Naive thymus-derived CD4-positive, alpha-beta T cell (primary cell): ENCODE measurements around the gene CACNA2D4. TPM values are rescaled to one million over a fixed set of nuclear protein-coding genes. Genes with fewer than 3 reads are reported as not detected.

Experiments
- ATAC-seq: fragments of 150-1000 bp; cut with Tn5 transposase; 2 replicates; pipeline ENCODE4 v1.10.0; 2021; ENCODE audit warnings: mild to moderate bottlenecking, moderate library complexity
- CTCF ChIA-PET: fragments of 350-600 bp; sonication (Branson Sonifier 250); formaldehyde crosslinking; loops from one replicate; lab custom pipeline; 2021; ENCODE audit warnings: antibody characterized with exemption; lab: Charles Lee
- POLR2A ChIA-PET: fragments of 350-600 bp; sonication (Branson Sonifier 250); formaldehyde crosslinking; loops from one replicate; lab custom pipeline; 2021; ENCODE audit warnings: antibody characterized with exemption, inconsistent platforms; lab: Charles Lee
- DNase-seq, 9 donors: peaks; one replicate each; pipeline versions ENCODE4 v3.0.0 to v3.0.0-alpha.2; 2020 to 2022; ENCODE audit warnings: mixed read lengths in 1 of 9
- H3K27ac ChIP-seq: one replicate; pipeline ENCODE4 v1.7.0; 2013; ENCODE audit warnings: mild to moderate bottlenecking, low read depth, low read length, moderate library complexity
- H3K27me3 ChIP-seq, 2 donors: one replicate each; pipeline ENCODE4 v1.7.0; 2013; ENCODE audit warnings: low read length in 2 of 2, mild to moderate bottlenecking in 2 of 2, moderate library complexity in 2 of 2; ENCODE audit not compliant: control insufficient read depth in 2 of 2, insufficient read depth in 2 of 2
- H3K36me3 ChIP-seq, 3 experiments: 1 replicate in 2 of 3; 2 replicates in 1 of 3; pipeline ENCODE4 v1.7.0; 2013; ENCODE audit warnings: low read length in 3 of 3, mild to moderate bottlenecking in 3 of 3, moderate library complexity in 1 of 3; ENCODE audit not compliant: insufficient read depth in 3 of 3, control insufficient read depth in 2 of 3
- H3K4me1 ChIP-seq, 2 donors: one replicate each; pipeline ENCODE4 v1.7.0; 2013; ENCODE audit warnings: low read length in 2 of 2, mild to moderate bottlenecking in 2 of 2, moderate library complexity in 1 of 2; ENCODE audit not compliant: control insufficient read depth in 2 of 2, insufficient read depth in 2 of 2
- H3K4me3 ChIP-seq: 2 replicates; pipeline ENCODE4 v1.7.0; 2013; ENCODE audit warnings: mild to moderate bottlenecking, low read length
- H3K9me3 ChIP-seq, 3 experiments: 1 replicate in 2 of 3; 2 replicates in 1 of 3; pipeline ENCODE4 v1.7.0; 2013; ENCODE audit warnings: low read length in 3 of 3; ENCODE audit not compliant: control insufficient read depth in 2 of 3
- H3K27ac Mint-ChIP-seq, 9 donors: one replicate each; pipeline ENCODE4 v1.8.0; 2020 to 2022; ENCODE audit warnings: mixed read lengths in 9 of 9, mild to moderate bottlenecking in 8 of 9, moderate library complexity in 5 of 9, inconsistent platforms in 2 of 9
- H3K27me3 Mint-ChIP-seq, 5 donors: one replicate each; pipeline ENCODE4 v1.8.0; 2021 to 2022; ENCODE audit warnings: mixed read lengths in 5 of 5, mild to moderate bottlenecking in 1 of 5
- H3K36me3 Mint-ChIP-seq, 5 donors: one replicate each; pipeline ENCODE4 v1.8.0; 2020 to 2022; ENCODE audit warnings: mixed read lengths in 5 of 5, mild to moderate bottlenecking in 3 of 5, inconsistent platforms in 1 of 5
- H3K4me1 Mint-ChIP-seq, 7 donors: one replicate each; pipeline ENCODE4 v1.8.0; 2020 to 2022; ENCODE audit warnings: mixed read lengths in 7 of 7, mild to moderate bottlenecking in 3 of 7, inconsistent platforms in 1 of 7
- H3K4me3 Mint-ChIP-seq, 10 donors: one replicate each; pipeline ENCODE4 v1.8.0; 2020 to 2022; ENCODE audit warnings: mild to moderate bottlenecking in 10 of 10, mixed read lengths in 10 of 10, moderate library complexity in 6 of 10, inconsistent platforms in 2 of 10
- H3K9me3 Mint-ChIP-seq, 11 donors: one replicate each; pipeline ENCODE4 v1.8.0; 2020 to 2022; ENCODE audit warnings: mixed read lengths in 11 of 11, mild to moderate bottlenecking in 4 of 11, inconsistent platforms in 1 of 11, moderate library complexity in 1 of 11
- intact Hi-C, 2 donors: fragments of 100-400 bp; cut with micrococcal nuclease; formaldehyde crosslinking; loops; one replicate each; pipeline ENCODE4 v1.15.1; 2023
- polyA plus RNA-seq, 2 donors: library from polyadenylated mRNA; unstranded; fragments of 300-500 nt; fragmentation: Illumina TruSeq; gene quantifications; one replicate each; pipeline ENCODE4 v1.2.3, GENCODE V29; 2021
- total RNA-seq, 6 experiments: library from RNA in 5 of 6; stranded (reverse) in 5 of 6; gene quantifications; 1 replicate in 5 of 6; 2 replicates in 1 of 6; pipeline ENCODE4 v1.2.3 and lab custom pipeline; 2021 to 2026

Gene CACNA2D4
- total and polyA plus RNA-seq, 7 experiments from 2014 or later = 4.9 to 23.4 (median 9.5) TPM

DNA sequence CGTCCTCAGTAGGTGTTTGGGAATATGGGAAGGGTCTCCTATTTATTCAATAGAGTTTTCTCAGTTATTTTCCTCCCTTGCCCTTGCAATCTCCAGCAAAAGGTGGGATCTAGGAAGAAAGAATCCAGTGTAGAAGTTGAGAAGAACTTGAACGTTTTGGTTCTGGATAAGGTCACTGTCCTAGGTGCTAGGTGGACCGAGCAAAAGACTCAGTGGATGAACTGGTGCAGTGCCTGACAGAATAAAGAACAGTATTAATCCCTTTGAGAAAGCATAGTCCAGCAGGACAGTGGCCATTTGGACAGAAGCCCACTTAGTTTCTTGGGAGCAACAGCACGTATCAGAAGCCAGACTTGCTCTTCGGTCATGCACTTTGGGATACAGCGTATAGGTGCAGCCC is 130.7 kb downstream of the CACNA2D4 start:
- ATAC-seq = no peak
- CTCF ChIA-PET = interaction anchor here (1.0 to 7.5 kb wide), 3 partner anchors 136 to 152 kb away, joined by 3 to 278 read pairs (median 5); no protein-coding TSS in a partner anchor

DNA sequence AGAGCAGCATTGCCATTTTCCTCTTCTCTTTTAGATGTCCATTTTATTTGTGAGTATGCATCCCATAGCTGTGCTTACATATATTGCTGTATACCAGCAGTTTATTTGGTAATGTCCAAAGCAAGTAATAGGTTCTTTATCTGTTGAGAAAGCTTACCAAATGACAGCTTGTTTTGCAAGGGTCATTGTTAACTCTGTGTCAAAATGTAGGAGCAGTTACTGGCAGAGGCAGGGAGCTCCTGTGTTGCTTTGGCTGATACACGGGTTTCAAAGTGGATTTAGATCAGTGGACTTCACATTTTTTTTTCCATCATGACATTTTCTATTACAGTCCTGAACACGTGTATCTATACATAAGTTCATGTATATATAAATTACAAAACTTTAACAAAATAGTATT is 136.2 kb downstream of the CACNA2D4 start:
- H3K27me3 ChIP-seq = no peaks in the 10 kb centered on the region
- ChIA-PET CTCF (interaction anchor here (1.3 kb wide), 1 partner anchor 129 kb away, joined by 9 read pairs; no protein-coding TSS in a partner anchor), POLR2A (interaction anchor here (0.5 kb wide), 1 partner anchor 180 kb away, joined by 5 read pairs; no protein-coding TSS in a partner anchor)
- peaks cover 0 to 56% (median 4%) of the 10 kb centered on the region in 3 experiments for H3K36me3 ChIP-seq
- H3K4me1 ChIP-seq = no peaks in the 10 kb centered on the region
- Mint-ChIP-seq H3K4me3 (no peak overlapping the region), H3K9me3 (no peaks in the 10 kb centered on the region), H3K36me3 (peaks cover 5 to 40% (median 10%) of the 10 kb centered on the region in 5 donors), H3K4me1 (peaks cover 0 to 5% (median 0%) of the 10 kb centered on the region in 7 donors), H3K27me3 (no peaks in the 10 kb centered on the region), H3K27ac (peak overlapping the region in 2 of 9 donors; percentile 5 to 23)
- no peak overlapping the region for H3K4me3 ChIP-seq
- intact Hi-C loops = no loop called here
- no peak for DNase-seq
- no peak overlapping the region for H3K27ac ChIP-seq
- no peak for ATAC-seq
- H3K9me3 ChIP-seq = no peaks in the 10 kb centered on the region

More for the DNA sequence above, 130.7 kb downstream of the CACNA2D4 start:
- Histone ChIP-seq H3K9me3 (no peaks in the 10 kb centered on the region), H3K27ac (no peak overlapping the region), H3K27me3 (no peaks in the 10 kb centered on the region), H3K4me3 (no peak overlapping the region), H3K4me1 (peaks cover 6 to 9% of the 10 kb centered on the region in 2 donors), H3K36me3 (peaks cover 0 to 34% (median 4%) of the 10 kb centered on the region in 3 experiments)
- no peaks in the 10 kb centered on the region for H3K27me3 Mint-ChIP-seq
- no peak overlapping the region for H3K4me3 Mint-ChIP-seq
- POLR2A ChIA-PET = no interaction called here
- H3K36me3 Mint-ChIP-seq = peaks cover 0 to 21% (median 5%) of the 10 kb centered on the region in 5 donors
- intact Hi-C loops = no loop called here
- H3K9me3 Mint-ChIP-seq = no peaks in the 10 kb centered on the region
- peaks cover 12 to 23% (median 19%) of the 10 kb centered on the region in 7 donors for H3K4me1 Mint-ChIP-seq
- peak overlapping the region in 2 of 9 donors; percentile 17 to 38 for H3K27ac Mint-ChIP-seq
- DNase-seq = no peak

DNA sequence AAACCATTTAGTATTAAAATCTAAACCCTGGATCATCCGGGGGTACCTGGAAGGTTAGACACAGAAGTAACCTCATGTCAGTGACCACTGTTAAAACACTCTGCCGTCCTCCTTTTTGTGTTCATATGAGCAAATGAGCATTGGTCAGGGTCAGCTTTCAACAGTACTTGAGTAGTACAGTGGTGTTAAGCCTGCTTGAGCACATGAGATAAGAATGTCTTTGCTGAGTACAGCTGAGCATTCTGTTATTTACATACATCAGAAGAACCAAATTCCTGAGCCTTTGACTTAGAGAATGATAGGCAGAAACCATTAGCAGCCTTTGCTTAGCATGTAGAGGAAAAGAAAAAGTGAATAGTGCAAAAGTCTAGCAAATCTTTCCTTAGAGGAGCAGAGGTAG is 136.7 kb downstream of the CACNA2D4 start:
- Histone ChIP-seq H3K36me3 (peaks cover 0 to 52% (median 4%) of the 10 kb centered on the region in 3 experiments), H3K27me3 (no peaks in the 10 kb centered on the region), H3K27ac (no peak overlapping the region), H3K4me1 (no peaks in the 10 kb centered on the region), H3K4me3 (no peak overlapping the region), H3K9me3 (no peaks in the 10 kb centered on the region)
- Mint-ChIP-seq H3K27ac (peak overlapping the region in 2 of 9 donors; percentile 5 to 23), H3K36me3 (peaks cover 5 to 40% (median 10%) of the 10 kb centered on the region in 5 donors), H3K9me3 (no peaks in the 10 kb centered on the region), H3K27me3 (no peaks in the 10 kb centered on the region), H3K4me3 (no peak overlapping the region), H3K4me1 (peaks cover 0 to 5% (median 0%) of the 10 kb centered on the region in 7 donors)
- CTCF ChIA-PET = interaction anchor here (1.3 kb wide), 1 partner anchor 129 kb away, joined by 9 read pairs; no protein-coding TSS in a partner anchor
- intact Hi-C loops = no loop called here
- POLR2A ChIA-PET = no interaction called here
- DNase-seq (no peak), ATAC-seq (no peak)

DNA sequence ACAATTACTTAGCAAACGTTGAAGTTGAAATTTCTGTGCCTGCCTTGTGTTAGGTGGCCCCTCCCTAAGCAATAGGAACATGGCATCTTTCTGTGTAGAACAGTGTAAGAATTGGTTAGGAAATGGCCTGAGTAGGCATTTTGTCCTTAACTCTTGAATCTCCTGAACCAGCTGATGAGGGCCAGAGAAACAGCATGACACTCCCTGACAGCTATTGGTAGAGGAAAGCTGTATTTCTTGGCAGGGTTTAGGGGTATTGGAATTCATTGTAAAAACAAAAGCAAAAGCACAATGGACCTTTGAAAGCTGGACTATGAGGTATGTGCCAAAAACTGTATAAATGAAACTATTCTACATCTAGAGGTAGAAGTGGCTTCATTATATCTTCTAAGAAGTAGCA is 138.7 kb downstream of the CACNA2D4 start:
- ChIA-PET CTCF (interaction anchor here (0.7 kb wide), 1 partner anchor 123 kb away, joined by 3 read pairs; no protein-coding TSS in a partner anchor), POLR2A (no interaction called here)
- Mint-ChIP-seq H3K4me3 (no peak overlapping the region), H3K27me3 (no peaks in the 10 kb centered on the region), H3K9me3 (no peaks in the 10 kb centered on the region), H3K4me1 (peaks cover 2 to 11% (median 9%) of the 10 kb centered on the region in 7 donors), H3K36me3 (peaks cover 4 to 39% (median 8%) of the 10 kb centered on the region in 5 donors), H3K27ac (no peak overlapping the region)
- no peak overlapping the region for H3K27ac ChIP-seq
- H3K4me1 ChIP-seq = no peaks in the 10 kb centered on the region
- no peak for DNase-seq
- no peaks in the 10 kb centered on the region for H3K9me3 ChIP-seq
- H3K27me3 ChIP-seq = no peaks in the 10 kb centered on the region
- no peak for ATAC-seq
- H3K36me3 ChIP-seq = peaks cover 0 to 38% (median 4%) of the 10 kb centered on the region in 3 experiments
- intact Hi-C loops = loop anchor here in 1 of 2 donors (5.0 kb wide), 1 partner anchor 77 kb away; no protein-coding TSS in a partner anchor
- no peak overlapping the region for H3K4me3 ChIP-seq

DNA sequence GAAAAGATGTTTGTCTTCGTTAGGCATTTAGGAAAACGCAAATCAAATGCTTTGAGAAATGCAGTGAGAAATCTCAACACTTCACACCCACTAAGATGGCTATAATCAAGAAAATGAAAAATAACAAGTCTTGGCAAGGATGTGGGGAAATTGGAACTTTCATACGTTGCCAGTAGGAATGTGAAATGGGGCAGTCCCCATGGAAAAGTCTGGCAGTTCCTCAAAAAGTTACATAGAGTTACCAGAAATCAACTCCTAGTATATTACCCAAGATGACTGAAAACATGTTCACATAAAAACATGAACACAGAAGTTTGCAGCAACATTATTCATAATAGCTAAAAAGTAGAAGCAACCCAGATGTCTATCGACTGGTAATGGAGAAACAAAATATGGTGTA is 139.5 kb downstream of the CACNA2D4 start:
- H3K36me3 ChIP-seq = peaks cover 0 to 39% (median 4%) of the 10 kb centered on the region in 3 experiments
- no peaks in the 10 kb centered on the region for H3K9me3 Mint-ChIP-seq
- no peaks in the 10 kb centered on the region for H3K9me3 ChIP-seq
- intact Hi-C loops = loop anchor here in 1 of 2 donors (5.0 kb wide), 1 partner anchor 77 kb away; no protein-coding TSS in a partner anchor
- H3K4me1 ChIP-seq = no peaks in the 10 kb centered on the region
- H3K4me1 Mint-ChIP-seq = peaks cover 2 to 15% (median 12%) of the 10 kb centered on the region in 7 donors
- peaks cover 4 to 37% (median 8%) of the 10 kb centered on the region in 5 donors for H3K36me3 Mint-ChIP-seq
- H3K4me3 Mint-ChIP-seq = no peak overlapping the region
- ATAC-seq (no peak), DNase-seq (no peak)
- no peak overlapping the region for H3K4me3 ChIP-seq
- H3K27ac ChIP-seq = no peak overlapping the region
- H3K27ac Mint-ChIP-seq = peak overlapping the region in 1 of 9 donors; percentile 63
- ChIA-PET CTCF (no interaction called here), POLR2A (no interaction called here)
- H3K27me3 Mint-ChIP-seq = no peaks in the 10 kb centered on the region
- H3K27me3 ChIP-seq = no peaks in the 10 kb centered on the region

DNA sequence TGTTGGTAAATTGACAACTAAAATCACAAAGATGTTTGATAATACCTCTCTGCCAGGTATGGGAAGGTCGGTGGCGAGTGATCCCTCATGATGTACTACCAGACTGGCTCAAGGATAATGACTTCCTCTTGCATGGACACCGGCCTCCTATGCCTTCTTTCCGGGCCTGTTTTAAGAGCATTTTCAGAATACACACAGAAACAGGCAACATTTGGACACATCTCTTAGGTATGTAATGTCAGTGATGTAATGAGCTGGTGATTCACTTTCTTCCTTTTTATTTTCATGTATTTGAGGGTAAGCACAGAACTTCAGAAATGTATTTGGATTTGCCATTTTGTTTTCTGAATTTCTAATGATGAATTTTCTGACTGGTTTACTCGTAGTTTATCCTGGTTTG is 140.7 kb downstream of the CACNA2D4 start:
- Histone ChIP-seq H3K4me1 (no peaks in the 10 kb centered on the region), H3K27ac (no peak overlapping the region), H3K9me3 (no peaks in the 10 kb centered on the region), H3K4me3 (no peak overlapping the region), H3K36me3 (peaks cover 0 to 41% (median 4%) of the 10 kb centered on the region in 3 experiments), H3K27me3 (no peaks in the 10 kb centered on the region)
- Mint-ChIP-seq H3K36me3 (peaks cover 4 to 41% (median 12%) of the 10 kb centered on the region in 5 donors), H3K27me3 (no peaks in the 10 kb centered on the region), H3K4me1 (peaks cover 2 to 20% (median 16%) of the 10 kb centered on the region in 7 donors), H3K9me3 (no peaks in the 10 kb centered on the region), H3K27ac (peak overlapping the region in 1 of 9 donors; percentile 5), H3K4me3 (no peak overlapping the region)
- no peak for DNase-seq
- ChIA-PET POLR2A (no interaction called here), CTCF (no interaction called here)
- intact Hi-C loops = loop anchor here in 1 of 2 donors (5.0 kb wide), 1 partner anchor 75 kb away; no protein-coding TSS in a partner anchor
- no peak for ATAC-seq
